ENCODE data around the gene FOXO6.

DNA sequence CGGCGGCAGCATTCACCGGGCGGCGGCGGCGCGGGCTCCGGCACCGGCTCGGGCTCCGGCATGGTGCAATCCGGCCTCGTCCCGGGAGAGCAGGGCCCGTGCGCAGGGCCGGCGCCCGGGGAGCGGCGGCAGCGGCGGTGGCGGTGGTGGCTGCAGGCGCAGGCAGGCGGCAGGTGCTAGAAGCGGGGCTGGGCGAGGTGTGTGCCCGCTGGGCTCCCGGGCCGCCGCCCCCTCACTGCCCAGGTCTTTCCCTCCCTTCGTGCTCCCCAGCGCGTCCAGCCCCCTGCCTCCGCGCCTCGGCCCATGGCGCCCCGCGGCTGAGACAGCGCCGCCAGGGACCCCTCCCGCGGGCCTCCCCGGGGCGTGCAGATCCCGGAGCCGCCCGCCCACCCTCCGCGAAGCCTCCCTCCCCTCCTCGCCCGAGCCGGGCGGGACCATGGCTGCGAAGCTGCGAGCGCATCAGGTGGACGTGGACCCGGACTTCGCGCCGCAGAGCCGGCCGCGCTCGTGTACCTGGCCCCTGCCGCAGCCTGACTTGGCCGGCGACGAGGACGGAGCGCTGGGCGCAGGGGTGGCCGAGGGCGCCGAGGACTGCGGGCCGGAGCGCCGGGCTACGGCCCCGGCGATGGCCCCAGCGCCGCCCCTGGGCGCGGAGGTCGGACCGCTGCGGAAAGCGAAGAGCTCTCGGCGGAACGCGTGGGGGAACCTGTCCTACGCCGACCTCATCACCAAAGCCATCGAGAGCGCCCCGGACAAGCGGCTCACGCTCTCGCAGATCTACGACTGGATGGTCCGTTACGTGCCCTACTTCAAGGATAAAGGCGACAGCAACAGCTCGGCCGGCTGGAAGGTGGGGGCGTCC, 492 bp downstream of the FOXO6 start:
- TF ChIP-seq GATA2 (IDR thresholded peaks at IDR 0.05; ENCODE audit: low read depth, low read length) = no peak
- TF ChIP-seq GATA3 (IDR thresholded peaks at IDR 0.05; ENCODE audit: low read depth, low read length) = no peak

Measured in SH-SY5Y (cell line).